Right lung (tissue), 5 donors: ENCODE data around the gene EMC1. TPM values are rescaled to one million over a fixed set of nuclear protein-coding genes. Genes with fewer than 3 reads are reported as not detected.
"Not testable (repeated sequence)": the region's sequence is repeated elsewhere in the genome, so short reads cannot be mapped to it uniquely, and the experiment has no call there.

Experiments
- DNase-seq, 2 donors: peaks; one replicate each; pipeline ENCODE4 v3.0.0-alpha.2; 2013
- polyA plus RNA-seq, 5 donors: library from polyadenylated mRNA; unstranded; fragments of 120-200 nt; gene quantifications; one replicate each; pipeline versions ENCODE4 v1.2.1 to v1.2.3, GENCODE V29; 2013; ENCODE audit warnings: inconsistent platforms in 1 of 5, low replicate concordance in 1 of 5; ENCODE audit not compliant: insufficient read length in 5 of 5, insufficient read depth in 1 of 5

The EMC1 gene
- polyA plus RNA-seq, 5 donors = 38.6 to 52.2 (median 50.6) TPM

GRCh38 chr1:19262744-19263143 lies 11.4 kb upstream of the EMC1 start:
- DNase-seq = no peak

- no peak for DNase-seq
Observed at GRCh38 chr1:19262047-19262446, 10.7 kb upstream of the EMC1 start.

GRCh38 chr1:19260211-19261138 lies 9.2 kb upstream of the EMC1 start:
- no peak for DNase-seq

- no peak for DNase-seq
Observed at GRCh38 chr1:19258353-19258752, 7.0 kb upstream of the EMC1 start.

GRCh38 chr1:19257178-19257914 lies 6.0 kb upstream of the EMC1 start:
- no peak for DNase-seq

GRCh38 chr1:19256301-19256700 lies 5.0 kb upstream of the EMC1 start:
- not testable (repeated sequence) for DNase-seq

- no peak for DNase-seq
Observed at GRCh38 chr1:19255288-19255687, 4.0 kb upstream of the EMC1 start.

GRCh38 chr1:19254416-19254815 lies 3.1 kb upstream of the EMC1 start:
- DNase-seq = no peak

GRCh38 chr1:19250629-19251304 lies 557 bp downstream of the EMC1 start:
- no peak for DNase-seq

GRCh38 chr1:19240673-19241538 lies 10.4 kb downstream of the EMC1 start:
- DNase-seq = peak; percentile 35 to 51

GRCh38 chr1:19239876-19240275 lies 11.4 kb downstream of the EMC1 start:
- no peak for DNase-seq

- no peak for DNase-seq
Observed at GRCh38 chr1:19234224-19234623, 17.1 kb downstream of the EMC1 start.

- DNase-seq = no peak
Observed at GRCh38 chr1:19232524-19232846, 18.8 kb downstream of the EMC1 start.

GRCh38 chr1:19231736-19232523 lies 19.4 kb downstream of the EMC1 start:
- not testable (repeated sequence) for DNase-seq

GRCh38 chr1:19229828-19230325 lies 21.4 kb downstream of the EMC1 start:
- DNase-seq = no peak

- no peak for DNase-seq
Observed at GRCh38 chr1:19229229-19229628, 22.1 kb downstream of the EMC1 start.

GRCh38 chr1:19222979-19223824 lies 28.1 kb downstream of the EMC1 start:
- no peak for DNase-seq

GRCh38 chr1:19222573-19222972 lies 28.8 kb downstream of the EMC1 start:
- no peak for DNase-seq

GRCh38 chr1:19220991-19221390 lies 30.3 kb downstream of the EMC1 start:
- DNase-seq = peak; percentile 42
